HG02884 (cell line): ENCODE data around the gene NUTM2G.
"Not testable (repeated sequence)": the region's sequence is repeated elsewhere in the genome, so short reads cannot be mapped to it uniquely, and the experiment has no call there.

Source experiments
- ATAC-seq: cut with Tn5 transposase; IDR thresholded peaks from one replicate; pipeline ENCODE4 v1.9.1; 2021; ENCODE audit warnings: mild to moderate bottlenecking, moderate library complexity; ENCODE audit not compliant: unreplicated experiment

NUTM2G gene

DNA sequence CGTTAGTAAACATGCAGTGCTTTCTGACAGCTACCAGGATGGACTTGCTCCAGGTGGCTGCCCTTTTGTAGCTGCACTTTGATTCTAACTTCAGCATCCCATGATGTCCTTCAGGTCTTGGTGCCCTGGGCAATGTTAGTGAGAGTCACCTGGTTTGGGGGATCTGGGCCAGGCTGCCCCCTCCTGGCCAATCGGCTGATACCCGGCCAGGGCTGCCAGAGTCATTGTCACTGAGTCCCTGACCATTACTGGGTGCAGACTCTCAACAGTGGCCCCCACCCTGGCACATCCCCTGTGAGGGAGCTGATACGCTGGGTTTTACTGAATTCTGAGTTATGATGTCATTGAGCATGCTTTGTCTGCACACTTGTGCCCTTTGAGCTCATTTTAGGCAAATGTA, 13.5 kb downstream of the NUTM2G start:
- not testable (repeated sequence) for ATAC-seq

DNA sequence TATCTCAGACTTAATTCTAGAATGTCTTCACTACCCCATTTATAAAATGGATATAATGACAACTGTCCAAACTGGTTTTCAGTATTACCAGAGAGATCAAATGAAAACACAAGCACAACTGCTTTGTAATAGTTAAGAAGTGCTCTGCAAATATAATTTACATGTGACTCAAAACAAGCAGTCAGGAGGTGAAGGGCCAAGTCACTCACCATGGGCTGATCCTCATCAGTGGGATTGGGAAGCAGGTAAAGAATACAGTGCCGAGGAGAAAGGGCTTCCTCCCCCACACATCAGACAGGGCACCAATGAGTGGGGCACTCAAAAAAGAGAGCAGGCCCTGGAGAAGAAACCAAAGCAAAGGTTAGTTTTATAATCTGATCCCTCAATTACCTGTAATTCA, 20.7 kb downstream of the NUTM2G start:
- ATAC-seq, result not testable (repeated sequence)

DNA sequence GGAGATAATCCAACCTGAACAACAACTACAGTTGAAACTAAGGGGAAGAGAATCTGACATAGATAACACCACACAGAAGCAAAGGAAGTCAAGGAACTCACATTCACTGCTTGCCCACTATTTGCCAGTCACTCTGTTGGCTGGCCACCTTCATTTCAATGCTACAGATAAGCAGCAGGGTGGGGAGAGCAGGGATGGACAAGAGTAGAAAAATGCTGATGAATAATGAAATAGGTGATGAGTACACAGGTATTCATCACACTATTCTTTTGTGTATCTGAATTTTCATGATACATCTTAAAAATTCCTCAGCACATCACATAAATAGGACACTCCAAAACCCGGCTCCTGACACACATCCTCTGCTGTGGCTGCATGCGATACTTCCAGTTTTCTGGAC, 21.9 kb downstream of the NUTM2G start:
- ATAC-seq, result not testable (repeated sequence)

DNA sequence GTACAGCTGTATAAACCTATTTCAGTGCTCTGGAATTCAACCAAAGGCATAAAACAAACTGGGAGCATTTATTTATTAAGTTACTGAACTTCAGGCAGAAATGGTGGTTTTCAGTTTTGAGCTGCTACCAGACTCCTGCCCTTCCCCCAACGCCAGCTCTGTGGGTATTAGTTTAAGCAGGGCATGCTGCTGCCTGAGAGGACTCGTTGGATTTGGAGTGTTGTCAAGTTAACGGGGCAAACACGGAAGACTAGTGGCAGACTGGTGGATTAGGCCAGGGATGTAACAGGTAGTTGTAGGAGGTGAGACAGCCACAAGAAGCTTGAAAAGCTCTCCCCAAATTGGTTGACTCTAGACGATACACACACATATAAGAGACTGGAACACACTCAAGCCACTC, 38.9 kb downstream of the NUTM2G start:
- not testable (repeated sequence) for ATAC-seq

DNA sequence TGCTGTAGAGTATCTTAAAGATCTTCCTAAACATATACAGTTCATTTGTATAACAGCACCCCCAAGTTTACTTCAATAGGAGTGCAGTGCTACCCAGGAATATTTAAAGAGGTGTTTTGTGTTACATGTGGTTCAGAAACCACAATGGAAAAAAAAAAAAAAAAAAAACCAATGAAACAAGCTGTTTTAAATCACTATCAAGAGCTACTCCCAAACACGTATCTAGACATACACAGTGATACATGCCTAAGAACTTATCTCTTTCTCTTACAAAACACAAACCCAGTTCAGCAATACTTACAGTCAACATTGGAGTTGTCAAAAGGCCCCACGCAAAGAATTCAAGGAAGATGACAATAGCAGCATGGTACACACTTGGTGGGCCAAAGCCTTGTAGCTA, 43.9 kb downstream of the NUTM2G start:
- ATAC-seq, result not testable (repeated sequence)

DNA sequence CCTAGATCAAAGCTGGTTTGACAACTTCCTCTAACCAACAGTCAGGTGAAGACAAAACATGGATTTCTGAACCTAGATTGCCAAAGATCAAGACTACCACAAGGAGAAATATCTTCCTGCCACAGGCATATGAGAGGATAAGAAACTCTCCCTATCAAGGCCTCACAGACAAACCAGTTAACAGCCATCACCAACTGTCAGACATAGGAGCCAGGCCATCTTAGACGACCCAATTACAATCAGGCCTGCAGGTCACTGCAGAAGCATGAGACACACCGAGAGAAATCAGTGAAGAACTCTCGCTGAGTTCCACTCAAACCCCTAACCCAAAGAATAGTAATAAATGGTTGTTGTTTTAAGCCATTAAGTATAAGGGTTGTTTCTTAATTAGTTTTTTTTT, 45.4 kb downstream of the NUTM2G start:
- not testable (repeated sequence) for ATAC-seq

DNA sequence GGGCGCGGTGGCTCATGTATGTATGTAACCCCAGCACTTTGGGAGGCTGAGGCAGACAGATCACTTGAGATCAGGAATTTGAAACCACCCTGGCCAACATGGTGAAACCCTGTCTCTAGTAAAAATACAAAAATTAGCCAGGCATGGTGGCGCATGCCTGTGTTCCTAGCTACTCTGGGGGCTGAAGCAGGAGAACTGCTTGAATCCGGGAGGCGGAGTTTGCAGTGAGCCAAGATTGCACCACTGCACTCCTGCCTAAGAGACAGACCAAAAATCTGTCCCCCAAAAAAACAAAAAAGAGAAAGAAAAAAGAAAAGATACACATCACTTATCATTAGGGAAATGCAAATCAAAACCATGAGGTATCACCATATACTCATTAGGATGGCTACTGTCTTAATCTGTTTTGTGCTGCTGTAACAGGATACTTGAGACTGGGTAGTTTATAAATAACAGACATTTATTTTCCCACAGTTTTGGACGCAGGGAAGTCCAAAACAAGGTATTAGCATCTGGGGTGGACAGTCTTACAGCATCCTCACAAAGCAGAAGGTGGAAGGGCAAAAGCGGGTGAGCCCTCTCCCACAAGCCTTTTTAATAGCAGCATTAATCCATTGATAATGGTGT, 55.0 kb downstream of the NUTM2G start:
- not testable (repeated sequence) for ATAC-seq

DNA sequence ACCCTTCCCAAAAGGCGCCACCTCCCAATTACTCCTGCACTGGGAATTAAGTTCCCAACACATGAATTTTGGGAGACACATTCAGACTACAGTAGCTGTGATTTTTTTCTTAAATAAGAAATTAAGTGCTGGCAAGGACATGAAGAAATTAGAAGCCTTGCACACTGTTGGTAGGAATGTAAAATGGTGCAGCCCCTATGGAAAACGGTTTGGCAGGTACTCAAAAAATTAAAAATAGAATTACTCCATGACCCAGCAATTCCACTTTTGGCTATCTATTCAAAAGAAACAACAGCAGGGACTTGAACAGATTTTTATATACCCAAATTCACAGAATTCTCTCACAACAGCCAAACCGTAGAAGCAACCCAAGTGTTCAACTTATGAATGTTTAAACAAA, 55.5 kb downstream of the NUTM2G start:
- ATAC-seq, result not testable (repeated sequence)

DNA sequence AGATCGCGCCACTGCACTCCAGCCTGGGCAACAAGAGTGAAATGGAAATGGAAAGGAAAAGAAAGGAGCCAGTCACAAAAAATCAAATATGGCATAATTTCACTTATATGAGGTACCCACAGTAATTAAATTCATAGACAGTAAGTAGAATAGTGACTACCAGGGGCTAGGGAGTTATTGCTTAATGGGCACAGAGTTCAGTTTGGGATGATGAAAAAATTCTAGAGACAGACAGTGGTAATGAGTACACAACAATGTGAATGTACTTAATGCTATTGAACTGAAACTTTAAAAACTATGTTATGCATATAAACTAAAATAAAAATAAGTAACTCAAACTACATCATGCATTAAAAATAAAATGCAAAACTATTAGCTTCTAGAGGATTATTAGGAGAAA, 56.2 kb downstream of the NUTM2G start:
- ATAC-seq, result not testable (repeated sequence)
